ENCODE results near the gene MNX1.

- TF ChIP-seq POLR2A (IDR thresholded peaks at IDR 0.05; ENCODE audit: low read depth, low read length) (no peak), CTCF (conservative IDR thresholded peaks at IDR 0.05; ENCODE audit: low read depth, low read length) (no peak), SMC3 (IDR thresholded peaks at IDR 0.05; ENCODE audit: low read depth, low read length) (no peak), MXI1 (IDR thresholded peaks at IDR 0.05; ENCODE audit: borderline replicate concordance, low read depth, low read length) (no peak), USF2 (IDR thresholded peaks at IDR 0.05; ENCODE audit: low read depth, low read length) (no peak), MAZ (IDR thresholded peaks at IDR 0.05; ENCODE audit: borderline replicate concordance, low read depth, low read length) (no peak), RAD21 (IDR thresholded peaks at IDR 0.05; ENCODE audit: low read length) (no peak), BHLHE40 (IDR thresholded peaks at IDR 0.05; ENCODE audit: low read depth, low read length) (no peak), MAFK (IDR thresholded peaks at IDR 0.05; ENCODE audit: low read depth, low read length) (no peak), ELK1 (IDR thresholded peaks at IDR 0.05; ENCODE audit: borderline replicate concordance, low read depth, low read length) (no peak), RCOR1 (IDR thresholded peaks at IDR 0.05; ENCODE audit: insufficient replicate concordance, low read length) (no peak), RFX5 (IDR thresholded peaks at IDR 0.05; ENCODE audit: low read depth, low read length) (no peak), CEBPB (IDR thresholded peaks at IDR 0.05; ENCODE audit: low read depth, low read length) (no peak)
Measured at GRCh38 chr7:157006829-157007469, 3.5 kb downstream of the MNX1 start.

All from IMR-90 (cell line).